Mesothelial cell of epicardium (in vitro differentiated cells): ENCODE results near the gene CLCN1. TPM values are rescaled to one million over a fixed set of nuclear protein-coding genes. Genes with fewer than 3 reads are reported as not detected.

Experiments
- DNase-seq, 2 experiments: peaks; one replicate each; pipeline ENCODE4 v3.0.0; 2021; ENCODE audit warnings: low spot score in 2 of 2; ENCODE audit not compliant: unreplicated experiment in 2 of 2
- H3K27ac Mint-ChIP-seq: 2 replicates; pipeline ENCODE4 v1.8.0; 2021; ENCODE audit warnings: mixed read lengths
- H3K27me3 Mint-ChIP-seq: 2 replicates; pipeline ENCODE4 v1.8.0; 2021; ENCODE audit warnings: low read depth, mixed read lengths
- H3K36me3 Mint-ChIP-seq: 2 replicates; pipeline ENCODE4 v1.8.0; 2021; ENCODE audit warnings: mixed read lengths
- H3K4me1 Mint-ChIP-seq: 2 replicates; pipeline ENCODE4 v1.8.0; 2021; ENCODE audit warnings: mixed read lengths
- H3K4me3 Mint-ChIP-seq: 2 replicates; pipeline ENCODE4 v1.8.0; 2021; ENCODE audit warnings: mild to moderate bottlenecking, moderate library complexity, mixed read lengths
- H3K9me3 Mint-ChIP-seq: 2 replicates; pipeline ENCODE4 v1.8.0; 2021; ENCODE audit warnings: mixed read lengths
- CTCF ChIP-seq: fragments of 200-600 bp; sonication (generic); IDR thresholded peaks from one replicate; pipeline ENCODE4 v1.5.0; 2021; ENCODE audit warnings: antibody characterized with exemption; ENCODE audit not compliant: unreplicated experiment
- total RNA-seq: library from RNA; stranded (reverse); gene quantifications from 3 replicates; pipeline ENCODE4 v1.2.1, GENCODE V29; 2021

The CLCN1 gene
- total RNA-seq, 1 donor from 2014 or later = 0.16 TPM

DNA sequence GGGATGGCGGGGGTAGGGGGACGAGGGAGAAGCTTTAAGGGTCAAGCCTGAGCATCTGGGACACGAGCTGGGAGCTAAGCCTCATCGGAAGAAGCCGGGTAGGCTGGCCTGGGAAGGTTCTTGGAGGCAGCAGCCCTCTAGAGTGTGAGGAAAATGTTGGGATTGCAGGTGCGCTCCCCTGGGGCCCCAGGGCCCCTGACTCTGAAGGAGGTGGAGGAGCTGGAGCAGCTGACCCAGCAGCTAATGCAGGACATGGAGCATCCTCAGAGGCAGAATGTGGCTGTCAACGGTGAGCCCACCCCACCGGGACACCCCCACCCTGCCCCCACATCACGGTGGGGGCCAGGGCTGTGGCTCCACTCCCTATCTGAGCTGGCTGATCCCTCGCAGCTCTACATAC lies 72.1 kb downstream of the CLCN1 start:
- no peak for DNase-seq
- Mint-ChIP-seq H3K36me3 (peaks cover 18% of the 10 kb centered on the region), H3K9me3 (no peaks in the 10 kb centered on the region), H3K27ac (no peak overlapping the region), H3K4me1 (peaks cover 13% of the 10 kb centered on the region), H3K4me3 (no peak overlapping the region), H3K27me3 (no peaks in the 10 kb centered on the region)
- TF ChIP-seq CTCF = no peak

DNA sequence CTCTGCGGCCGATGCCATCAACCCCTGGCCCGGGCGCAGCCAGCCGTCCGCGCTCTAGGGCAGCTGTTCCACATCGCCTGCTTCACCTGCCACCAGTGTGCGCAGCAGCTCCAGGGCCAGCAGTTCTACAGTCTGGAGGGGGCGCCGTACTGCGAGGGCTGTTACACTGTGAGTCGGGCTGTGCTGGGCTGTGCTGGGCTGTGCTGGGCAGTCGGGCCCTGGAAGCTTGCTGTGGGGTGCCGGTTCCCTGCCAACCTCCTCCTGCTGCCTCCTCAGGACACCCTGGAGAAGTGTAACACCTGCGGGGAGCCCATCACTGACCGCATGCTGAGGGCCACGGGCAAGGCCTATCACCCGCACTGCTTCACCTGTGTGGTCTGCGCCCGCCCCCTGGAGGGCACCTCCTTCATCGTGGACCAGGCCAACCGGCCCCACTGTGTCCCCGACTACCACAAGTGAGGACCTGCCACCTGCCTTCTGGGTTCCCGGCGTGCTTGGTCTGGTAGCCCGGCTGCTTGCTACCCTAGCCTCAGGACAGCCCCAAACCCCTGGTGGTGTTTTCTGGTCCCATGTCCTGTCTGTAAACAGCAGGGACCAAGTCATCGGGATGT lies 72.7 kb downstream of the CLCN1 start:
- H3K9me3 Mint-ChIP-seq = no peaks in the 10 kb centered on the region
- TF ChIP-seq CTCF = no peak
- H3K4me3 Mint-ChIP-seq = no peak overlapping the region
- no peak overlapping the region for H3K27ac Mint-ChIP-seq
- peaks cover 13% of the 10 kb centered on the region for H3K4me1 Mint-ChIP-seq
- DNase-seq = no peak
- H3K36me3 Mint-ChIP-seq = peaks cover 21% of the 10 kb centered on the region
- no peaks in the 10 kb centered on the region for H3K27me3 Mint-ChIP-seq

DNA sequence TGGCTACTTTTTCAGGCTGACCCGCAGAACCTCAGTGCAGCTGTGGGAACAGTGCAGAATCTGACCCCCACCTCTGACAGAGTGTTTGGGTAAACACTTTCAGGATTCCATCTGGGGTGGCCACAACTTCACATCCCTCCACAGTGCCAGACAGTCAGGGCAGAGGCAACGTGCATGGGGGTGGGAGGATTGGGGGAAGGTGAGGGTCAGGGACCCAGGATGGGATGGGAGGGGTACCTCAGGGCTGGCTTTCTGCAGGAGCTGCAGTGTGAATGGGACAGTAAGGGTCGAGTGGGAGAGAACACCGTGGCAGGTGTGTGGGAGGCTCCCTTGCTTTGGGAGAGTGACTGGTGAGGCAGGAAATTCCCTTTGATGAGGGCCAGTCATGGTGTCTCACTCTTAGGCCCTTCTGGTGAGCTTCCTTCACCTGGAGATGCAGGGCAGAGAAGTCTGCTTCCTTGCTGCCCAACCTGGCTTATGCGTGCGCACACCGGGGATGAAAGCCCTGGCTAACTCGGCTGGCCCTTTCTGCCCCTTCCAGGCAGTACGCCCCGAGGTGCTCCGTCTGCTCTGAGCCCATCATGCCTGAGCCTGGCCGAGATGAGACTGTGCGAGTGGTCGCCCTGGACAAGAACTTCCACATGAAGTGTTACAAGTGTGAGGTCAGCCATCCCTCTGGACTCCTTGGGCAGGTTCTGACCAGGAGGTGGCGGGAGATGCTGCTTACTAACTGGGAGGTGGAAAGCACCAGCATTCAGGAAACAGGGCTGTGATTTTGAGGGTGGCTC lies 73.6 kb downstream of the CLCN1 start:
- Mint-ChIP-seq H3K27me3 (no peaks in the 10 kb centered on the region), H3K4me3 (no peak overlapping the region), H3K9me3 (no peaks in the 10 kb centered on the region), H3K4me1 (peaks cover 16% of the 10 kb centered on the region), H3K27ac (peak overlapping the region; percentile 51), H3K36me3 (peaks cover 26% of the 10 kb centered on the region)
- no peak for DNase-seq
- TF ChIP-seq CTCF = no peak

DNA sequence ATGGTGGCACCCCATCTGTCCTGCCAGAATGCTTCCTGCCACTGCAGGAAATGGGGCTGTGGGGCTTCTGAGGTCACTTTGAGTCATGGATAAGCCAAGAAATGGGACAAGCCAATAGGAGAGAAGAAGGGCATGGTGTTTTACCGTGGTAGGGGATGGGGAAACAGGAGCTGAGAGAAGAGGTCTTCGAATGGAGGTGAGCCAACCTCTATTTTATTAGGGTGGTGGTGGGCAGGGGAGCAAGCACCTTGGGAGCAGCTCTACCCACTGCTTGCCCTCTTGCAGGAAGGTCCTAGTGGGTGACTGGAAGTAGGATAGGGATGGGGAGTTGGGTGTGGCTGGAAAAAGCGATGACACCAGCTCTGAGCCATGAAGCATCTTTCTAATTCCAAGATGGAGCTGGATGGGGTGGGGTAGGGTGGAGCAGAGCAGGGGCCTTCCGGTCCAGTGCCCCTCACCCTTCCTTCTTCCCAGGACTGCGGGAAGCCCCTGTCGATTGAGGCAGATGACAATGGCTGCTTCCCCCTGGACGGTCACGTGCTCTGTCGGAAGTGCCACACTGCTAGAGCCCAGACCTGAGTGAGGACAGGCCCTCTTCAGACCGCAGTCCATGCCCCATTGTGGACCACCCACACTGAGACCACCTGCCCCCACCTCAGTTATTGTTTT lies 74.3 kb downstream of the CLCN1 start:
- no peak overlapping the region for H3K4me3 Mint-ChIP-seq
- H3K36me3 Mint-ChIP-seq = peaks cover 30% of the 10 kb centered on the region
- no peak for TF ChIP-seq CTCF
- H3K9me3 Mint-ChIP-seq = no peaks in the 10 kb centered on the region
- peaks cover 16% of the 10 kb centered on the region for H3K4me1 Mint-ChIP-seq
- peak overlapping the region; percentile 51 for H3K27ac Mint-ChIP-seq
- H3K27me3 Mint-ChIP-seq = no peaks in the 10 kb centered on the region
- no peak for DNase-seq

DNA sequence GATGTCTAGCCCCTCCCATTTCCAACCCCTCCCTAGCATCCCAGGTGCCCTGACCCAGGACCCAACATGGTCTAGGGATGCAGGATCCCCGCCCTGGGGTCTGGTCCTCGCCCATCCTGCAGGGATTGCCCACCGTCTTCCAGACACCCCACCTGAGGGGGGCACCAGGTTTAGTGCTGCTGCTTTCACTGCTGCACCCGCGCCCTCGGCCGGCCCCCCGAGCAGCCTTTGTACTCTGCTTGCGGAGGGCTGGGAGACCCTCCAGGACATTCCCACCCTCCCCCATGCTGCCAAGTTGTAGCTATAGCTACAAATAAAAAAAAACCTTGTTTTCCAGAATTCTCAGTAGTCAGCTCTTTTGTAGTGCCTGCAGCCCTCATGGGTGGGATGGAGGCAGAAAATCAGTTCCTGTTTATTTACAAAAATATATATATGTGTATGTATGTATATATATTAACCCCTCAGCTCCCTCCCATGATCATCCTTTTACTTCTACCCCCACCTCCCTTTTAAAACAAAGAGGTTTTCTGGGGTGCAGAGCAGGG lies 74.9 kb downstream of the CLCN1 start:
- Mint-ChIP-seq H3K36me3 (peaks cover 32% of the 10 kb centered on the region), H3K9me3 (no peaks in the 10 kb centered on the region), H3K27ac (no peak overlapping the region), H3K4me1 (peaks cover 16% of the 10 kb centered on the region), H3K4me3 (no peak overlapping the region), H3K27me3 (no peaks in the 10 kb centered on the region)
- no peak for DNase-seq
- TF ChIP-seq CTCF = no peak
